ENCODE results near the gene GDI2. TPM values are rescaled to one million over a fixed set of nuclear protein-coding genes. Genes with fewer than 3 reads are reported as not detected.

Gene GDI2
- total and polyA plus RNA-seq, 7 donors, result 178 to 238 (median 203) TPM

DNA sequence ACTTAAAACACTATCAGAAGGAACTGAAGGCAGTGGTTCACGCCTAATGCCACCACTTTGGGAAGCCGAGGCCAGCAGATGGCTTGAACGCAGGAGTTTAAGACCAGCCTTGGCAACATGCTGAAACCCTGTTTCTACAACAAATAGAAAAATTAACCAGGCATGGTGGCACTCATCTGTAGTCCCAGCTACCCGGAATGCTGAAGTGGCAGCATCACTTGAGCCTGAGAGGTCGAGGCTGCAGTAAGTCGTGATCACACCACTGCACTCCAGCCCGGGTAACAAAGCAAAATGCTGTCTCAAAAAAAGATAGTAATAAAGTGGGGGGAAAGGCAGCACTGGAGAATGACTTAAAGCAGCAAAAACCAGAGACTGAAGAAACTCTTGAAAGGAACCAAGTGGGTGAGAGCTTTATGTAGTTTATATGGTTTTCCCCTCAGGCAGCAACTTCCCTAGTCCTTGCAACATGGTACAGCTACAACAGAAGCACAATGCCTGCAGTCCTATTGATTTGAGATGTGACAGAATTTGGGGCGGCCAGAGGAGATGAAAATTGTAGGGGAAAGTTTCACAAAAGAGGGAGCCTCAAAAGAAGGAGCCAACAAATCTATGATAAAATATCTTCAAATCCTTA is 38.1 kb downstream of the GDI2 start:
- H3K27ac ChIP-seq, result peak overlapping the region in 1 of 4 donors; percentile 71
- H3K36me3 ChIP-seq, result peaks cover 0 to 25% (median 3%) of the 10 kb centered on the region in 4 donors
- DNase-seq, result no peak
- TF ChIP-seq POLR2A (IDR thresholded peaks at IDR 0.05), result no peak
- TF ChIP-seq, protein P1, sequence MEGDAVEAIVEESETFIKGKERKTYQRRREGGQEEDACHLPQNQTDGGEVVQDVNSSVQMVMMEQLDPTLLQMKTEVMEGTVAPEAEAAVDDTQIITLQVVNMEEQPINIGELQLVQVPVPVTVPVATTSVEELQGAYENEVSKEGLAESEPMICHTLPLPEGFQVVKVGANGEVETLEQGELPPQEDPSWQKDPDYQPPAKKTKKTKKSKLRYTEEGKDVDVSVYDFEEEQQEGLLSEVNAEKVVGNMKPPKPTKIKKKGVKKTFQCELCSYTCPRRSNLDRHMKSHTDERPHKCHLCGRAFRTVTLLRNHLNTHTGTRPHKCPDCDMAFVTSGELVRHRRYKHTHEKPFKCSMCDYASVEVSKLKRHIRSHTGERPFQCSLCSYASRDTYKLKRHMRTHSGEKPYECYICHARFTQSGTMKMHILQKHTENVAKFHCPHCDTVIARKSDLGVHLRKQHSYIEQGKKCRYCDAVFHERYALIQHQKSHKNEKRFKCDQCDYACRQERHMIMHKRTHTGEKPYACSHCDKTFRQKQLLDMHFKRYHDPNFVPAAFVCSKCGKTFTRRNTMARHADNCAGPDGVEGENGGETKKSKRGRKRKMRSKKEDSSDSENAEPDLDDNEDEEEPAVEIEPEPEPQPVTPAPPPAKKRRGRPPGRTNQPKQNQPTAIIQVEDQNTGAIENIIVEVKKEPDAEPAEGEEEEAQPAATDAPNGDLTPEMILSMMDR (IDR thresholded peaks at IDR 0.05), result no peak
- no peak for TF ChIP-seq POLR2AphosphoS5 (IDR thresholded peaks at IDR 0.05)
- no peak for TF ChIP-seq EP300 (IDR thresholded peaks at IDR 0.05)
- intact Hi-C loops (cut with DNase I), result no loop called here
- H3K27me3 ChIP-seq, result no peaks in the 10 kb centered on the region
- H3K4me3 ChIP-seq, result no peak overlapping the region
- H3K4me1 ChIP-seq, result peaks cover 0 to 32% (median 22%) of the 10 kb centered on the region in 4 donors
- no peaks in the 10 kb centered on the region for H3K9me3 ChIP-seq
- WGBS, 2 donors, result 94% methylated on average over 8 of the region's 8 CpGs

DNA sequence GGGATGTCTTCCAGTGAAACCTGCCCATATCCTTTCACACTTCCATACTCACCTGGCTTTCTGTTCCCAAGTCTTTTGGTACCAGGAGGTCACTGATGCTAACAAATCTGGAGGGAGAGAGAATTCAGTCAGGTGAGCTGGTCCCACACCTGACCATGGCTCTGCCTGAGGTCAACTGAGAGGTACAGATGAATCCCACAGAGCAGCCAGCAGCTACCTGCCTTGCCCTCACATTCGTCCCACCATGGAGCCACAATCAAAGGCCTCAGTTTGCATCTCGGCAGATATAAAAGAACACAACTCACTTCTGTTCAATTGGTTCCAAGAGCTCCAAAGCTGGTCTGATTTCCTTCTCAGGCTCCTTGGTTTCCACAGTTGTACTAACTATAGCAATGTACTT is 47.0 kb downstream of the GDI2 start:
- no peak for DNase-seq
- H3K4me1 ChIP-seq, result no peaks in the 10 kb centered on the region
- 91 to 97% methylated on average over 2 of the region's 2 CpGs for WGBS, 2 donors
- H3K27ac ChIP-seq, result no peak overlapping the region
- no peaks in the 10 kb centered on the region for H3K9me3 ChIP-seq
- intact Hi-C loops (cut with DNase I), result no loop called here
- H3K4me3 ChIP-seq, result no peak overlapping the region
- no peaks in the 10 kb centered on the region for H3K27me3 ChIP-seq
- TF ChIP-seq POLR2A (IDR thresholded peaks at IDR 0.05) (no peak), EP300 (IDR thresholded peaks at IDR 0.05) (no peak), POLR2AphosphoS5 (IDR thresholded peaks at IDR 0.05) (no peak)
- TF ChIP-seq, protein P1 (IDR thresholded peaks at IDR 0.05), result no peak
- H3K36me3 ChIP-seq, result peaks cover 5 to 75% (median 33%) of the 10 kb centered on the region in 4 donors

DNA sequence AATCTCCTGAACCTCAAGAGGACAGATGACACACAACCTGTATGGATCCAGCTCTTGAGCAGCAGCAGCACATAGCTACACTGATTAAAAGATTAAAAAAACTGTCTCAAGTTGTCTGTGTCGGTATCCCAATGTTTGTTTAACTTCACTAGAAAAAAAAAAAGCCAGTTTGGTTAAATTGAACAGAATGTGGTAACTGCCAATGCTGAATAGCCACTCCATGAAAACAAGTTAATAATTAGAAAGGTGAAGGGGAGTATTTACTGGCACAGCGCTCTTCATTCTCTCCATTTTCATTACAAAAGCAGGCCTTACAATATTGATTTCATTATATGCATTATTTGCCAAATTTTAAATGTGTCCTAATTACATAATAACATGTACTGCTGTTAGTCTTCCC is 47.6 kb downstream of the GDI2 start:
- H3K9me3 ChIP-seq, result no peaks in the 10 kb centered on the region
- WGBS, 2 donors, result 83 to 85% methylated on average over 2 of the region's 2 CpGs
- no peak overlapping the region for H3K27ac ChIP-seq
- DNase-seq, result no peak
- peaks cover 5 to 79% (median 33%) of the 10 kb centered on the region in 4 donors for H3K36me3 ChIP-seq
- no peaks in the 10 kb centered on the region for H3K4me1 ChIP-seq
- intact Hi-C loops (cut with DNase I), result no loop called here
- no peak overlapping the region for H3K4me3 ChIP-seq
- TF ChIP-seq POLR2AphosphoS5 (IDR thresholded peaks at IDR 0.05) (no peak), POLR2A (IDR thresholded peaks at IDR 0.05) (no peak), EP300 (IDR thresholded peaks at IDR 0.05) (no peak)
- TF ChIP-seq, protein P1 (IDR thresholded peaks at IDR 0.05), result no peak
- no peaks in the 10 kb centered on the region for H3K27me3 ChIP-seq

DNA sequence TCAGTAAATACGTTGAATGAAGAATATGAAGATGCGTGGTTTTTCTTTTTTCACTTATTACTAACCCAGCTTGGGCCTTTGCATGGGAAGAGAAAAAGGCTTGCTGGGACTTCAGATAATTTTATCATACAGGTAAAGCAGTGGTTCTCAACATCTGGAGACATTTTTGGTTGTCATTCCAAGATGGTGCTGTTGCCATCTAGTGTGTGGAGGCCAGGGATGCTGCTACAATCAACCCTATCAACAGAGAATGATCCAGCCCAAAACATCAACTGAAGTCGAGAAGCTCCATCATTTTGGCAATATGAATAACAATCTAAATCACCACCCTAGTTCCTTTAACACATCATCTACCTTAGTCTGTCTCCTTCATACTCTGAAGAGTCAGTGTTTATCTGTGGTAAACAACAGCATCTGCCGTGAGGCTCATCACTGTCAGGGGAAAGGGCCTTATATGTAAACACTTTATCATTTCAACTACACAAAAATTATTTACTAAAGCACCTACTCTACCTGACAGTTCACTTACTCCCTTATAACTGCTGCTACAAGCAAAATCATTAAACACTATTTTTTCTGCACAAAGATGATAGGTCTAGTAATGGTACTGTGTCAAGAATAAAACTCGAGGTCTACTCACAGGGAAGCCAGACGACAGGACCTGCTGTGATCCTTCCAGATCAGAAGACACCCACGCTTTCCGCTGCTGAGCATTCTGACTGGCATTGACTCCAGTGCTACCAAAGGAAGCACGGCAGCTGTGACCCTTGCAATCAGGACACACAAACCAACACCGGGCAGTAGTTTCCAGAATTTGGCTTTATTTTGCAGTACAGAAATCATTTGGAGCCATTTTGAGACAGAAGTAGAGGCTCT is 48.6 kb downstream of the GDI2 start:
- Histone ChIP-seq H3K4me1 (no peaks in the 10 kb centered on the region), H3K27me3 (no peaks in the 10 kb centered on the region), H3K9me3 (no peaks in the 10 kb centered on the region), H3K4me3 (no peak overlapping the region), H3K27ac (no peak overlapping the region), H3K36me3 (peaks cover 5 to 80% (median 35%) of the 10 kb centered on the region in 4 donors)
- intact Hi-C loops (cut with DNase I), result no loop called here
- DNase-seq, result no peak
- 91 to 93% methylated on average over 10 of the region's 10 CpGs for WGBS, 2 donors
- TF ChIP-seq, protein P1 (IDR thresholded peaks at IDR 0.05), result no peak
- no peak for TF ChIP-seq POLR2A (IDR thresholded peaks at IDR 0.05)
- no peak for TF ChIP-seq POLR2AphosphoS5 (IDR thresholded peaks at IDR 0.05)
- TF ChIP-seq EP300 (IDR thresholded peaks at IDR 0.05), result no peak
